Frontal cortex (tissue), 4 donors: ENCODE results near the gene TARDBP. TPM values are rescaled to one million over a fixed set of nuclear protein-coding genes. Genes with fewer than 3 reads are reported as not detected.
"Not testable (repeated sequence)": the region's sequence is repeated elsewhere in the genome, so short reads cannot be mapped to it uniquely, and the experiment has no call there.

Source experiments
- DNase-seq, 2 donors: peaks; one replicate each; pipeline ENCODE4 v3.0.0; 2012; ENCODE audit warnings: low spot score in 2 of 2
- FAIRE-seq: peaks from 2 replicates; lab custom pipeline; 2012; peaks lifted over from hg19 to GRCh38; lab: Jason Lieb, UNC
- total RNA-seq: library from RNA; depleted of rRNA; stranded (reverse); fragments of >200 nt; gene quantifications from one replicate; pipeline ENCODE4 v1.2.3, GENCODE V29; 2014
- donor health status: control.
- donor health status: control.
- donor health status: control.

Gene TARDBP
- total RNA-seq, 1 donor from 2014 or later: 101 TPM

DNA sequence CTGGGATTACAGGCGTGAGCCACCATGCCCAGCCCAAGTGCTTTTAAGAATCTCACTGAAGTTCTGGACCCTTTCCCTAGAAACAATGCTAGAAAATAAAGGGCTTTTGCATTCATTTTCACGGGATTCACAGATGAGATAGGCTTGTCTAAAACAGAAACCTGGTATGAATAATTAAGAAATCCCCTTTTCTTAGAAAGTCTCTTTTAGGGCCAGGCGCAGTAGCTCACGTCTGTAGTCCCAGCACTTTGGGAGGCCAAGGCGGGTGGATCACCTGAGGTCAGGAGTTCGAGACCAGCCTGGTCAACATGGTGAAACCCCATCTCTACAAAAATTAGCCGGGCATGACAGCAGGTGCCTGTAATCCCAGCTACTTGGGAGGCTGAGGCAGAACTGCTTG lies 60.9 kb downstream of the TARDBP start:
- not testable (repeated sequence) for FAIRE-seq, DNase-seq

Other genes with a start within 250 kb of the TARDBP start
- 1.6 TPM for gene CASZ1, start 216.0 kb upstream of the TARDBP start, total RNA-seq
- not detected for gene MASP2, start 34.6 kb downstream of the TARDBP start, total RNA-seq
- 18.3 TPM for gene SRM, start 47.4 kb downstream of the TARDBP start, total RNA-seq
- 40.4 TPM for gene EXOSC10, start 87.2 kb downstream of the TARDBP start, total RNA-seq
- 0.41 TPM for gene ANGPTL7, start 176.7 kb downstream of the TARDBP start, total RNA-seq
- gene MTOR, start 249.9 kb downstream of the TARDBP start, total RNA-seq: 38.7 TPM